Esophagus squamous epithelium (tissue), 4 donors: ENCODE data around the gene TTC19.

Source experiments
- POLR2A ChIP-seq, 4 donors: fragments of 450-650 bp; IDR thresholded peaks; one replicate each; pipeline ENCODE4 v1.6.1; 2017; ENCODE audit warnings: antibody characterized with exemption in 4 of 4, mild to moderate bottlenecking in 4 of 4, moderate library complexity in 3 of 4
- TF ChIP-seq, protein P1 (sequence below), 6 experiments: fragments of 450-650 bp in 4 of 6; fragments of 200-600 bp in 2 of 6; sonication (generic) in 2 of 6; IDR thresholded peaks; one replicate each; pipeline ENCODE4 v1.5.1; 2016 to 2019; ENCODE audit warnings: antibody characterized with exemption in 6 of 6, mild to moderate bottlenecking in 4 of 6, moderate library complexity in 4 of 6

GRCh38 chr17:16044487-16044886 lies 44.9 kb downstream of the TTC19 start:
- TF ChIP-seq, protein P1, sequence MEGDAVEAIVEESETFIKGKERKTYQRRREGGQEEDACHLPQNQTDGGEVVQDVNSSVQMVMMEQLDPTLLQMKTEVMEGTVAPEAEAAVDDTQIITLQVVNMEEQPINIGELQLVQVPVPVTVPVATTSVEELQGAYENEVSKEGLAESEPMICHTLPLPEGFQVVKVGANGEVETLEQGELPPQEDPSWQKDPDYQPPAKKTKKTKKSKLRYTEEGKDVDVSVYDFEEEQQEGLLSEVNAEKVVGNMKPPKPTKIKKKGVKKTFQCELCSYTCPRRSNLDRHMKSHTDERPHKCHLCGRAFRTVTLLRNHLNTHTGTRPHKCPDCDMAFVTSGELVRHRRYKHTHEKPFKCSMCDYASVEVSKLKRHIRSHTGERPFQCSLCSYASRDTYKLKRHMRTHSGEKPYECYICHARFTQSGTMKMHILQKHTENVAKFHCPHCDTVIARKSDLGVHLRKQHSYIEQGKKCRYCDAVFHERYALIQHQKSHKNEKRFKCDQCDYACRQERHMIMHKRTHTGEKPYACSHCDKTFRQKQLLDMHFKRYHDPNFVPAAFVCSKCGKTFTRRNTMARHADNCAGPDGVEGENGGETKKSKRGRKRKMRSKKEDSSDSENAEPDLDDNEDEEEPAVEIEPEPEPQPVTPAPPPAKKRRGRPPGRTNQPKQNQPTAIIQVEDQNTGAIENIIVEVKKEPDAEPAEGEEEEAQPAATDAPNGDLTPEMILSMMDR (IDR thresholded peaks at IDR 0.05) = no peak
- TF ChIP-seq POLR2A (IDR thresholded peaks at IDR 0.05) = no peak
